ENCODE results near the gene DND1.
"Not testable (repeated sequence)": the region's sequence is repeated elsewhere in the genome, so short reads cannot be mapped to it uniquely, and the experiment has no call there.

Gene DND1

DNA sequence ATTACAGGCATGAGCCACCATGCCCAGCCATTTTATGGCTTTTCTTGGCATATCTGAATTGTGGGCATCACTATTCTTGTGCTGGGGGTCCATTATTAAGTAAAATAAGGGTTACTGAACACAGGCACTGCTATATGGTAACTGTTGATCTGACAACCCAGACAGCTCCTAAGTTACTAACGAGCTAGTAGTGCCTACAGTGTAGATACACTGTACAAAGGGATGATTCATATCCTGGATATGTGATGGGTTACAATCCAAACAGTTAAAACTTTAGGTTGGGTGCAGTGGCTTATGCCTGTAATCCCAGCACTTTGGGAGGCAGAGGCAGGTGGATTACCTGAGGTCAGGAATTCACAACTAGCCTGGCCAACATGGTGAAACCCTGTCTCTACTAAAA lies 44.7 kb downstream of the DND1 start:
- DNase-seq, result no peak

DNA sequence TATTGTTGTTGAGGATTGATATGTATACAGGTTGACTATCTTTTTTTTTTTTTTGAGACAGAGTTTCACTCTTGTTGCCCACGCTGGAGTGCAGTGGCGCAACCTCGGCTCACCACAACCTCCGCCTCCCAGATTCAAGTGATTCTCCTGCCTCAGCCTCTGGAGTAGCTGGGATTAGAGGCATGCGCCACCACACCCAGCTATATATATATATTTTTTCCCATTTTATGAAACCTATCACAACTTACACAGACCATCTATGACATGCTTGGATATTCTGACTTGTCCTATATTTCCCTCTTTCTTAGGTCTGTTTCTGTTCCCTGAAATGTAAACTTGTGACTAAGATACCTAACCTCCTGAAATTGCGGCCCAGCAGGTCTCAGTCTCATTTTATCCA lies 45.4 kb downstream of the DND1 start:
- no peak for DNase-seq

DNA sequence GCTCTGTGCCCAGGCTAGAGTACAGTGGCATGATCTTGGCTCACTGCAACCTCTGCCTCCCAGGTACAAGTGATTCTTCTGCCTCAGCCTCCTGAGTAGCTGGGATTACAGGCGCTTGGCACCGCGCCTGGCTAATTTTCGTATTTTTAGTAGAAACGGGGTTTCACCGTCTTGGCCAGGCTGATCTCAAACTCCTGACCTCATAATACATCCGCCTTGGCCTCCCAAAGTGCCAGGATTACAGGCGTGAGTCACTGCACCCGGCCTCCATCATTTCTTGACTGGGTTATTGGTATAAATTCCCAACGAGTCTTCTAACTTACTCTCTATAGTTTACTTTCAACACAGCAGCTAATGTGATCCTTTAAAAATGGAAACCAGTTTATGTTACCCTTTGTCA lies 48.5 kb downstream of the DND1 start:
- DNase-seq, result not testable (repeated sequence)

DNA sequence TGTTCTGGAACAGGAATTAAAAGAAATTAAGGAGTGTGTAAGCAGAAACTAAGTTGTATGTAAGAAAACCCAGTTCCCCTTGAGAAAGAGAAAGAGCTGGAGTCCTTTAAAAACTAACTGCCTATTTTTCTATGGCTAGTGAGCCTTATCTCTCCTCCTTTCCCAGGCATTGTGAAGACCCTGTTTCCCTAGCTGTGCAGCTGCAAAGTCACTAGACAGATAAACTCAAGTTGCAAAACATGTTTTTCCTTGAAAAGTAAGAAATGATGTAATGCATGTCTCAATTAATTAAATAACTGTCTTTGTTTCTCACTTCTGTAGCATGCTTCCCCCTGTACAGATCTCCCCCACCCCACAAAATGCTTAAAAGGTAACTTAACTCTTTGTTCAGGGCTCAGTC lies 50.3 kb downstream of the DND1 start:
- DNase-seq, result not testable (repeated sequence)

DNA sequence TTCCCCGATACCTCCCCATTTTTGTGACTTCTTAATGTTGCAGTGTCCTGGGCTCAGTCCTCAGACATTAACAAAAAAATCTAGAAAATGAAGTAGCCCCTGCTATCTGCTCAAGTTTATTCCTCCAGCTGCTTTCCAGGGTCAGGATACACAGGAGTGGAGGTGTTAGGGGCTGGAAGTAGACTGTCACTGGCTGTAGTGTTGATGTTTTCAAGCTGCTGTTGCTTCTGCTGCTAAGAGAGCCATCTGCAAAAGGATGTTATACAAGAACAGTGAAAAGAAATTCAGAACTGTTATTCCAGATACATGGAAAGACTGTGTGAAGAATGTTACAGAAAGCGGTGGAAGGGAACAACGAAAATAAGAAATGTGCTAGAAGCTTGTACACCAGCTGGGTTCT lies 51.1 kb downstream of the DND1 start:
- no peak for DNase-seq
